Measurements from ENCODE around the gene KCND2. TPM values are rescaled to one million over a fixed set of nuclear protein-coding genes. Genes with fewer than 3 reads are reported as not detected.

KCND2 gene
- total RNA-seq, 1 donor from 2014 or later: 0.12 TPM

DNA sequence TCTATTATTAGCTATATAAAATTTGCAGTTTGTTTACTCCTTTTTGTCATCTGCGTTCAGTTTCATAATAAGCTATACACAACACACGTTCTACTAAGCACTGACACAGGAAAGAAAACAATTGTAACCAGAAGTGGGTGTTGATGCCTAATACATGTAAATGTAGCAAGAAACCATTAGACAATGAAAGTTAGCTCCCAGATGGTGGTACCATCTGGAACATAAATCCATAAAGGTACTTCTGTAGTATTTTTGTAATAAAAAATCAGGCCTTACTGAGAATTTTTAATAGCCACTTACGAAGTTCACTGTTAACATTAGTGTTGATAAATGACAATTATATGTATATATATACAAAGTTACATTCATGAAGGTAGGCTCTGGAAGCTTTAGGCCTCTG is 194.7 kb downstream of the KCND2 start:
- TF ChIP-seq, protein P1, sequence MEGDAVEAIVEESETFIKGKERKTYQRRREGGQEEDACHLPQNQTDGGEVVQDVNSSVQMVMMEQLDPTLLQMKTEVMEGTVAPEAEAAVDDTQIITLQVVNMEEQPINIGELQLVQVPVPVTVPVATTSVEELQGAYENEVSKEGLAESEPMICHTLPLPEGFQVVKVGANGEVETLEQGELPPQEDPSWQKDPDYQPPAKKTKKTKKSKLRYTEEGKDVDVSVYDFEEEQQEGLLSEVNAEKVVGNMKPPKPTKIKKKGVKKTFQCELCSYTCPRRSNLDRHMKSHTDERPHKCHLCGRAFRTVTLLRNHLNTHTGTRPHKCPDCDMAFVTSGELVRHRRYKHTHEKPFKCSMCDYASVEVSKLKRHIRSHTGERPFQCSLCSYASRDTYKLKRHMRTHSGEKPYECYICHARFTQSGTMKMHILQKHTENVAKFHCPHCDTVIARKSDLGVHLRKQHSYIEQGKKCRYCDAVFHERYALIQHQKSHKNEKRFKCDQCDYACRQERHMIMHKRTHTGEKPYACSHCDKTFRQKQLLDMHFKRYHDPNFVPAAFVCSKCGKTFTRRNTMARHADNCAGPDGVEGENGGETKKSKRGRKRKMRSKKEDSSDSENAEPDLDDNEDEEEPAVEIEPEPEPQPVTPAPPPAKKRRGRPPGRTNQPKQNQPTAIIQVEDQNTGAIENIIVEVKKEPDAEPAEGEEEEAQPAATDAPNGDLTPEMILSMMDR (conservative IDR thresholded peaks at IDR 0.05; ENCODE audit: low read depth, low read length): no peak
- DNase-seq (ENCODE audit: low read depth): no peak
- H3K4me3 ChIP-seq (ENCODE audit: low read depth, low read length): no peak overlapping the region

DNA sequence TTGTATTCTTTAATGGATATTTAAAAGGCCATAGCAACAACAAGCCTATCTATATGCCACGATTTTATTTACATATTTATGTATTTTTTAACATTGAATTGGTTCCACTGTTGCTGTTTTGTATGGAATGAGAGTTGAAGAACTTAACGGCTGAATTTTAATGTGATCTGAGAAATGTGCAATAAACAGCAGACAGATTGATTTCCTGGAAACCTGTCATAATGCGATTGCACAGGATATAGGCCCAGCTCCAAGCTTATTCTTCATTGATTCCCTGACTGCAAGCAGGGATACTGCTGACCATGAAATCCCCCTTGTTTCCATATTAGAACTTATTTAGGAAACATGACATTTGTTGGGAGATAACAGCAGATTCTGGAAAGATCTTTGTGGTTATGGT is 195.6 kb downstream of the KCND2 start:
- TF ChIP-seq, protein P1 (conservative IDR thresholded peaks at IDR 0.05; ENCODE audit: low read depth, low read length): no peak
- no peak overlapping the region for H3K4me3 ChIP-seq (ENCODE audit: low read depth, low read length)
- no peak for DNase-seq (ENCODE audit: low read depth)

DNA sequence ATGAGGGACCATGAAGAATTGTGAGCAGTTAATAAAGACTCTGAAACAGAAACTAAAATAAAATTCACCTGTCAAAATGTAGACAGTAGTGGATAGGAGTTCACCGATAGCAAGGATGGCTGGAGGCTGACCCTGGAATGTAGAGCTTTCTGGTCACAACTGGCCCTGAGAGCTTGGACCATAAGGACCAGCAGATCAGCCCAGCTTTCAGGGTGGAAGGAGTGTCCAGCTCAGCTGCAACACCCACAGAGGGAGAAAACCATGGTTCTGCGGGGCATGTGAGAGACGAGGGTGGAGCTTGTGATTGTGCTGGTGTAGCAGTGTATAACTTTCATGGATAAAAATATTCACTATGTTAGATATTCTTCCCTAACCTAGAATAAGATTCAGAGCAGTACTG is 199.9 kb downstream of the KCND2 start:
- DNase-seq (ENCODE audit: low read depth): no peak
- H3K4me3 ChIP-seq (ENCODE audit: low read depth, low read length): no peak overlapping the region
- TF ChIP-seq, protein P1 (conservative IDR thresholded peaks at IDR 0.05; ENCODE audit: low read depth, low read length): no peak

DNA sequence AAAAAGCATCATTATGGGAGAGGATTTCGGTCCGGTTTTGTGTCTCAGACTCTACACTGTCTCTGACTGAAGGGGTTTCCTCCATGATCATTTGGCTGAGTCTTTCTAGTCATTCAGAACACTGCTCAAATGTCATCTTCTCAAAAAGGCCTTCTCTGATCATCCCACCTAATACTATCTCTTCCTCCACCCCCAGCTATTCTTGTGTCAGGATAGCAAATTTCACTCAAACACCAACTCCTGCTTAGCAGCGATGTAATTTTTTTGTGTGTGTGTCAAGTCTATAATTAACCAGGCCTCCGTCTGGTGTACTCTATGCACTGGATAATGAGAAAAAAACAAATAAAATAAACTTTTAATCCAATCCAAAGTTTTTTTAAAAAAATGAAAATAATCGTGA is 200.4 kb downstream of the KCND2 start:
- DNase-seq (ENCODE audit: low read depth): no peak
- no peak overlapping the region for H3K4me3 ChIP-seq (ENCODE audit: low read depth, low read length)
- TF ChIP-seq, protein P1 (conservative IDR thresholded peaks at IDR 0.05; ENCODE audit: low read depth, low read length): no peak

DNA sequence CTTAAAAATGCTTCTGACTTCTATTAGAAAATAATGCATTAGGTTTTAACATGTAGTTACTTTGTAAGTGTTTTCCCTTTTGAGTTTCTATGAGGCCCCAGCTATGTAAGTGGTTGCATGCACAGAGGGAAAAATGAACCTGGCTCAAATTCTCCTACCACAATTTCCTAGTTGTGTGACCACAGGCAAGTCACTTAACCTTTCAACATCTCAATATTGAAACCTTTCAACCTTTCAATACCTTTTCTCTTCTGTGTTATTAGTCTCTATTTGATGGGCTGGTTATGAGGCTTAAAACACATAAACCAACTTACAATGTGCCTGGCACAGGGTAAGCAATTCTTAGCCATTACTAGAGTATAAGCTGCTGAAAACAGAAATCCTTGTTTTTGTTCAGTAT is 203.0 kb downstream of the KCND2 start:
- TF ChIP-seq, protein P1 (conservative IDR thresholded peaks at IDR 0.05; ENCODE audit: low read depth, low read length): no peak
- H3K4me3 ChIP-seq (ENCODE audit: low read depth, low read length): no peak overlapping the region
- no peak for DNase-seq (ENCODE audit: low read depth)

DNA sequence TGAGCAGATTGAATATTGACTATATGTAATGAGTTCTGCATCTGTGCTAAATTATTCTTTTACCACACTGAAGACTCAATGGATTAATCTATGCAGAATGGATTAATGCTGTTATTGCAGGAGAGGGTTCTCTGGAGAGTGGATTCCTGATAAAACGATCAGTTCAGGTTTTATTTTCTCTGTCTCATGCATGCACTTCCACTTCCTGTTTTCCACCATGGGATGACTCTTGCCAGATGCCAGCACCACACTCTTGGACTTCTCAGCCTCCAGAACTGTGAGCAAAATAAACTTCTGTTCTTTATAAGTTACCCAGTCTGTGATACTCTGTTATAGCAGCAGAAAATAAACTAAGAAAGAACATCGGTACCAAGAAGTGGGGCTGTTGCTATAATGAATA is 207.5 kb downstream of the KCND2 start:
- TF ChIP-seq, protein P1 (conservative IDR thresholded peaks at IDR 0.05; ENCODE audit: low read depth, low read length): no peak
- DNase-seq (ENCODE audit: low read depth): no peak
- H3K4me3 ChIP-seq (ENCODE audit: low read depth, low read length): no peak overlapping the region

DNA sequence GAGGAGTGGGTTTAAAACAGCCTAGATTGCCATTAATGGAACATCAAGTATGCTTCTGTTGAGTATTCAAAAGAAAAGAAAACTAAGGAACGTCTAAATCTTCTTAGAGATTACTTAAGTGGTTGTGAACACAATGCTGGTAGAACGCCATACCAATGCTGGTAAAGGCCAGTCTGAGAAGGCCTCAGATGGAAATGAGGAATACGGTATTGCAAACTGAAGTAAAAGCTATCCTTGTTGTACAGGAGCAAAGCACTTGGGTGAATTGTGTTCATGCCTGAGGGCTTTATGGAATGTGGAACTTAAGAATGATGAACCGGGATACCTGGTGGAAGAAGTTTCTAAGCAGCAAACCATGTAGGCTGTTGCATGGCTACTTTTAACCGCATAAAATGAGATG is 208.0 kb downstream of the KCND2 start:
- DNase-seq (ENCODE audit: low read depth): no peak
- H3K4me3 ChIP-seq (ENCODE audit: low read depth, low read length): no peak overlapping the region
- TF ChIP-seq, protein P1 (conservative IDR thresholded peaks at IDR 0.05; ENCODE audit: low read depth, low read length): no peak

All from epithelial cell of proximal tubule (primary cell).